NCI-H69 (cell line): ENCODE data around the gene PAK6.

Source experiments
- DNase-seq: peaks from one replicate; lab custom pipeline; 2025; lab: John Stamatoyannopoulos, UW

PAK6 gene

DNA sequence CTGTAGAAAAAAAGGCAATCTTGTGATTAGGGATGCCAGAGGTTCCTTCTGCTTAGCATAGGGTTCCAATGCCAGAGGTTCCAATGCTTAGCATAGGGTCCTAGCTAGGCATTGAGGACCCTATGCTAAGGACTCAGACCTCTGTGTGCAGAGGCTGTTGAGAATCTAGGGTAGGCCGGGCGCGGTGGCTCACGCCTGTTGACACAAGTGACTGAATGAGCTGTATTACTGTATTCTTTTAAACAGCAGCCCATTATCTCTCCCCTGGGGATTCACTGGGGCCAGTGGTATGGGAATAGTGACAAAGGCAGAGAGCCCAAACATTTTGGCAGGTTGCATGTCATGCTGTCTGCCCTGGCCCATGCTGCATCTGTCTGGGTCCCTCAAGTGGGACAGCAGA, 16.2 kb downstream of the PAK6 start:
- DNase-seq: peak; percentile 73

GRCh38 chr15:40256638-40257235, 17.9 kb downstream of the PAK6 start:
- DNase-seq: no peak

GRCh38 chr15:40257656-40258450, 19.0 kb downstream of the PAK6 start:
- DNase-seq: no peak

GRCh38 chr15:40258544-40258943, 19.7 kb downstream of the PAK6 start:
- DNase-seq: no peak

DNA sequence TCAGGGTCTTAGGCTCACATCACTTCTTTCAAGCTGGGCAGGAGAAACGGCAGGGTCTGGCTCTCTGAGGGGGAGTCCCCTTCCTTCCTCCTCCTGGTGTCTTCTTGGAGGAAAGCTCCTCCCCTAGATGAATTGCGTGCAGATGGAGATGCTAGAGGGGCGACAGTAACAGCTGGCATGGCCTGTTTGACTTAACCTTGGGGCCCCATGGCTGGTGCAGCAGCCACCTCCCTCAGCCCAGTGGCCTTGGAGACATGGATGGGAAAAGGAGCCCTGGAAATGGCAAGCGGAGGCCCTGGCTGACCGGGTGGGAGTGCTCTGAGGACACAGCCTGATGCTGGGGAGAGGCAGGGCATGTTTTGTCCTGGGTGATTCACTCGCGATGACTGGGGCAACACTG, 20.2 kb downstream of the PAK6 start:
- DNase-seq: no peak

DNA sequence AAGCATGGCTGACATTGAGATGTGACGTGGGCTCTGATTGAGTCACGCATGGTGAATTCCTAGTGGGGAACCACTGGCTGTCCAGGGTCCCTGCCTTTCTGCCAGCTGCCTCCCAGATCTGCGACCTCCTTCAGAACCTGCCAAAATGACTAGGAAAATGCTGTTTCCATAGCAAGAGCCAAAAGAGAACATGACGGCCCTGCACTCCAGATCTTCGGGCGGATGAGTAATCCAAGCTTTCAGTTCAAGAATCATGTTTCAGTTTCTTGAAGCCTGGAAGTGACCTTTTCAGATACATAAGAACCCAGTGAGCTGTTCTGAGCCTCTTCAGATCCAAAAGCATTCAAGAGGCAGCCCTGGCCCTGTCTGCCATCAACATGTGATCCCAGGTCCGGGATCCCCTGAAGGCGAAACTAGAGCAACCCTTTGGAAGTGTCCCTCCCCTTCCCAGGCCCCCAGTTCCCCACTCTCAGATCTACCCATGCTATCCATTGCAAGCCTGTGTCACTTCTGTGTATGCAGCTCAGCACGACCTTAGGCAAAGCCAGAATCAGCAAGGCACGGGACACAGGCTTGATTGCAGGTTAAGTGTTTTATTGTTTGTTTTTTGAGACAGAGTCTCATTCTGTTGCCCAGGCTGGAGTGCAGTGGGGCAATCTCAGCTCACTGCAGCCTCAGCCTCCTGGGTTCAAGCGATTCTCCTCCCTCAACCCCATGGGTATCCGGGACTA, 24.3 kb downstream of the PAK6 start:
- peak; percentile 66 for DNase-seq

DNA sequence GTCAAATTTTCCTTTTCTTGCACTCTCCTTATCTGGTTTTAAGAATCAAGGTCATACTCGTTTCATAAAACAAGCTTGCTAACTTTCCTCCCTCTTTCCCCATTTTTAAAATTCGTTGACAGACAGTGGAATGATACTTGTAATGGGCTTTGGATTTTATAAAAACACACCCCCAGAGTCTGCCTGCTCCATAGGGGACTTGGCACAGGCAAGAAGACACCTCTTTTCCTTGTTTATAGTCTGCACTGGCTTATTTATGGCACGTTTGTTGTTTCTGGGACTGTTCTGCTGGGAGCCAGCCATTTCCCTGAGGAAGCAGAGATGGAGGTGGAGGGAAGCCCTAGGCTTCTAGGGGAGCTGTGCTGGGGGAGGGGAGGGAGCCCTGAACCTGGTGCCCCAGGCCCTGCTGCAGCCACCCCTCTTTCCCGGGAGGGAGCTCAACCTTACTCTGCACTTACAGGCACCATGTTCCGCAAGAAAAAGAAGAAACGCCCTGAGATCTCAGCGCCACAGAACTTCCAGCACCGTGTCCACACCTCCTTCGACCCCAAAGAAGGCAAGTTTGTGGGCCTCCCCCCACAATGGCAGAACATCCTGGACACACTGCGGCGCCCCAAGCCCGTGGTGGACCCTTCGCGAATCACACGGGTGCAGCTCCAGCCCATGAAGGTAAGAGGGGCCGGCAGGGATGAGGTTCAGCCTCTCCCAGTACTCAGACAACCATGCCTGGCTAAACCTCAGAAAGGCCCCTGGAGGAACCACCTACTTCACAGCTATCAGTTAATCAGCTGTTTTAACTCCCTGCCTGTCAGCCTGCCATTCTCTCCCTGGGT, 25.7 kb downstream of the PAK6 start:
- DNase-seq: peak; percentile 77

- peak; percentile 86 for DNase-seq
Observed at GRCh38 chr15:40265355-40265754, 26.5 kb downstream of the PAK6 start.

- DNase-seq: no peak
Observed at GRCh38 chr15:40265875-40266274, 27.0 kb downstream of the PAK6 start.

DNA sequence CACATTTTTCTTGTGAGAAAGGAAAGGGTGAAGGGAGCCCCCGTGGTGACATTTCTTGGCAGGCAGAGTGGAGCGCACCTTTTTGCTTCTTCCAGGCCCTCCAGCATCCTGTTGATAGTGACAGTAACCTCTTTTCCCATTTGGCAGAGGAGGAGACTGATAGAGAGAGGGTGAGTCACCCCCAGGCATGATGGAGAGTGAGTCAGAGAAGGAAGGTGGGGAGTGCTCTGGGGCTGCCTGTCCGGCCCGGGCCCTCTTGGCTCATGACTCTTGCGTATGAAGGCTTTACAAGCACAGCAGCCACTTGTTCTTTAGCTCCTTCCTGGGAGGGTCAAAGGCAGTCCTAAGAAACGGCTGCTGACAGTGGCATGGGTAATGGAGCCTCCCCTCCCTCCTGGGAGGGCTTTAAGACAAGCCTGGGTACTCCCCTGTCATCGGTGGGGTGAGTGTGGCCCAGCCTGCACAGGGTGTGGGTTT, 28.0 kb downstream of the PAK6 start:
- DNase-seq: no peak

DNA sequence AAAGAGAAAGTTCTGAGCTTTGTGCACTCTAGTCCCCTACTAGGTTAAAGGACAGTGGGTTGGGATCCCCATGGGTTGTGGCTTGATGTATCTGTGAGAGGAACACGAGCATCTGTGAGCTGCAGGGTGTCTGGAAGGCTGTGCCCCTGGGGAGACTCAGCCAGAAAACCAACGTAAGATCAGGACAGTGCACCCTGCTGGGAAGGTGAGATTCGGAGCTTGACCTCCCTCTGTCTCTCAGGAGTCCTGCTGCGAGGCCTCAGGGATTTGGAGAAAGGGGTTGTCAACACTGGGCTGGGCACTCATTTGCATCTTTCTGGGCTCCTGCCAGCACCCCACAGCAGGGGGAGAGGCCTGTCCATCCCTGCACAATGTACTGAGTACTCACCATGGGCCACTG, 28.8 kb downstream of the PAK6 start:
- DNase-seq: peak; percentile 64

- DNase-seq: no peak
Observed at GRCh38 chr15:40269604-40270003, 30.7 kb downstream of the PAK6 start.

DNA sequence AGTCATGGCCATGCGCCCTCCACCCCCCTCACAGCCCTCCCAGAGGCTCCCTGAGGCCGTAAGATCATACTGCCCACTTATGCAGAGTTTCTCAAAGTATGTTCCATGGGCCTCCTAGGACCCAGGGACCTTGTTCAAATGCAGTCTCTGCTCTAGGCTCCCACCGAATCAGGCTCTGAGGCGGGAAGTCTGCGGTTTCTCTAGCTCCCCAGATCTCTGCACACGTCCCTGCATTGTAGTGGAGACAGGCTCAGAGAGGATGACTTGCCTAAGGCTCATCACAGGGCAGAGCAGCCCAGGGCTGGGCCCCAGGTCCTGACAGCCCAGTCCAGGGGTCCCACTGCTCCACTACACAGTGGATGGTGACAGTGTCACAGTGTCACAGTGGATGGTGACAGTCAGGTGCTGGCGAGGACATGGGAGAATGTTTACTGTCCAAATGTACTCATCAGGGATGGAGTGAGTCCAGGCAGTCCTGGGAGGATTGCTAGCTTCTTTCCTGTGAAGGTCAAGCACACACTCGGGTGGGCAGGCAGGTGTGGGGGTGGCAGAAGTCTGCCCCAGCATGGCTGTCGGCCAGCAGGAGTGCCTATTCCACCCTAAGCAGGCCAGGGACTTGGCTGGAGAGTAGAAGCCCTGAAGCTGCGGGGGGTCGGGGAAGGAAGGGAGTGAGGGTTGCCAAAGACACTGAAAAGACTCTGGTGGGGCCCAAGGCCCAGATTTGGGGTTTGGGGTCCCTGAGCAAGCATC, 31.6 kb downstream of the PAK6 start:
- no peak for DNase-seq

GRCh38 chr15:40271685-40272484, 33.0 kb downstream of the PAK6 start:
- DNase-seq: no peak

GRCh38 chr15:40272485-40273056, 33.7 kb downstream of the PAK6 start:
- DNase-seq: no peak

DNA sequence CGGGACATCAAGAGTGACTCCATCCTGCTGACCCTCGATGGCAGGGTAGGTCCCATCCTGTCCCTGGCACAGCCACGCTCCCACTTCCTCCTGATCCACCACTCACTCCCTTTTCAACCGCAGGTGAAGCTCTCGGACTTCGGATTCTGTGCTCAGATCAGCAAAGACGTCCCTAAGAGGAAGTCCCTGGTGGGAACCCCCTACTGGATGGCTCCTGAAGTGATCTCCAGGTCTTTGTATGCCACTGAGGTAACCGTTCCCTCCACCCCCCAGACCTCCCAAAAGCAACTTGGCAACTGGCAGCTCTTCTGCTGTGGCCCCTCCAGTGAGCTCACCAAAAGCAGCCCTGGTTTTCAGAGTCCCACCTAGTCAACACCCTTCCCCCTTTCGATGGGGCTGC, 34.6 kb downstream of the PAK6 start:
- DNase-seq: no peak

DNA sequence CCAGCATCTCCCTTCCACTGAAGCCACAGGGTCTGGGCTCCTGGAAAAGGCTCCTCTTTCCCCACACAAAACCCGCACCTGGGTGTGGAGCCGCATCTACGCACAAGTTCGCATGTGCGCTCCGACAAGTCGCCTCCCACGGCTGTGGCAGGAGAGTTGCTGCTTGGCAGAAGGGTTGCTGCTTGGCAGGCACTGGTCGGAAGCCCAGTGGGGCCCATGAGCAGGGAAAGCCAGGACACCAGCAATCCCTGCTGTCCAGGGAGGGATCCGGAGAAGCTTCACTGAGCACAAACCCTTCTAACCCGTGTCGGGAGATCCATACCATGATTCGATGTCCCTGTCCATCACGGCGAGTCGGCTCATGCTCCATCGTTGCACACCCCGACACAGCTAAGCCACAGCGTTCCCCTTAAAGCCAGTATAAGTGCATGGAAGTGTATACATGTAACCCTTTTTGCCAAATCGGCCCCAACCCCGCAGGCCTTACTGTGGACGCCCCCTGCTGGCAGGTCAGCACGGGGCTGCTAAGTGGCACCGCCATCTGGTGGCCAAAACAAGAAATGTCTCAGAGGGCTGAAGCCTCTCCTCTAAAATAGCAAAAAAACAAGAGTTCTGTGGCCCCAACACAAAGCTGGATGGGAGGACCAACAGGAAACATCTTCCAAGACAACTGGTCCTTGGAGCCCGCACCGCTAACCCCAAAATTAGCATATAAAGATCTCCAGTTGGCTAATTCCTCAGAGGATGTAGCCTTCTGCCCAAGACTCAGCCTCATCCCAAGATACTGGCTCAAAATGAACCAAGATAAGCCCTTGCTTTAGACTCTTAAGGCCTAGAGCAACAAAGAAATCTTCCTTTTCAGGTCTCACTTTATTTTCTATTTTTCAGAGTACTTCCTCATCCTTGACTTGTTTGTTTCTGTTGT, 35.7 kb downstream of the PAK6 start:
- DNase-seq: peak; percentile 88

DNA sequence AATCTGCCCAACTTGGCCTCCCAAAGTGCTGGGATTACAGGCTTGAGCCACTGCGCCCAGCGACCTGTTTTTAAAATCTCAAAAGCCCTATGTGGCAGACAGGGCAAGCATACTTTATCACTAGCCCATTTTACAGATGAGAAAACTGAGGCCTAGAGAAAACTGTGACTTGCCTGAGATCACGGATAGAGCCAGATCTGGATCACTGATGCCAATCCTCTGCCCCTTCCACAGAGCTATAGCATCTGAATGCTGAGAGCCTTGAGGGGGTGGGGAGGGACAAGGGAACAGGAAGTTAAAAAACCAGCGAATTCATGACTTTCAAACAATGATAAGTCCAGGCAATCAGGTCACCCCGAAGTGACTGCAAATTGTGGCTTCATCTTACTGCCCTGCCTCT, 36.7 kb downstream of the PAK6 start:
- DNase-seq: no peak

- no peak for DNase-seq
Observed at GRCh38 chr15:40275954-40276353, 37.1 kb downstream of the PAK6 start.
